GDM1 (cell line): ENCODE measurements around the gene ERC2.
"Not testable (repeated sequence)": the region's sequence is repeated elsewhere in the genome, so short reads cannot be mapped to it uniquely, and the experiment has no call there.

Experiments
- DNase-seq: peaks from one replicate; lab custom pipeline; 2025; lab: John Stamatoyannopoulos, UW

Gene ERC2

GRCh38 chr3:56060521-56061278, 407.6 kb downstream of the ERC2 start:
- DNase-seq, result no peak

DNA sequence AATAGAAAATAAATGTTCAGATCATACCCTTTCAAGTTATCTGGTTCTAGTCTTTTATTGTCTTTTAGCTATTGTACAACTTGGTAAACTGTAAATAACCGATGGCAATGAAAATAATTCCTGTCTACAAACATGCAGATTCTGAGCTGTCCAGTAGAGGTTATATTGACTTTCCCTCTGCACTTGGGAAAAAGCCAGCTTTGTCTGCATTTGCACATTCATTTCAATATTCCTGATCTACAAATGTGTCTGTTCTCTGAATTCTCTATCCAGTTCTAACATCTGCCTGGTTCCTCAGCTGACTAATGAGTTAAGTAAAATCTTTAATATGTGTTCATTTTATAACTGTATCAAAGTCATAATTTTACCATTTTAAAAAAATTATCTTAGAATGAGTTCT, 408.5 kb downstream of the ERC2 start:
- DNase-seq, result no peak

DNA sequence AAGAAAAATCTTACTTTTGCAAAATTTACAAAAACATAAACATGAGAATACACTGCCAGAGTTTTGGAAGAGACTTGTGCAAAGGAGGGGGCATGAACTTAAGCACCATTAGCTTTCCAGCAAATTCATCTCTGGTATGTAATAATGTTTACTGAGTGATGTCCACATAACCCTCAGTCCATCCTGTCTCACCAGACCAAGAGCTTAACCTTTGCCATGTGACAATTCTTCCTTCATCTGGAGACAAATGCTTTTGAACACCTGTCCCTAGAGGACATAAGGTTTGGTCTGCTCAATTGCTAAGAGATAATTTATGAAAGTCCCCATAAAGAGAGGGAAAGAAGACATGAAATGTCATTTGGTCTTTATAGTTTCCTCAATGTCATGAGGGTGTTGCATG, 412.3 kb downstream of the ERC2 start:
- DNase-seq, result no peak

DNA sequence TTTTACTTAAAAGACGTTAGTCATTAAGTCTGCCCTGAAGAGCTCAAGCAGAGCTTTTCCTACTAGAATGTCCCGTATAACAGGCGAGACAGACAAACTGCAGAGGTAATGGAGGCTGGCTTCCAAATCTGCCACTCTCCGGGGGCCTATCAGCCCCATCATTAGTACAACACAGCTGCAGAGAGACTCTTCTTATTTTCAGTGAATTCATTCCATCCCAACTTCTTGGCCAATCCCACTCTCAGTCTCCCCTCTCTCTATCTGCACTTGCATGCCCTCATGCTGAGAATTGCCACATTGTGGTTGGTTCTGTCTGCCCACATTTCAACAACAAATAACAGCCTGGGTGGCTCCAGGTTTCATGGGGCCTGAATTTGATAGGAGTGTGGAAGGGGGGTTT, 412.7 kb downstream of the ERC2 start:
- no peak for DNase-seq

- DNase-seq, result no peak
These were observed 413.4 kb downstream of the ERC2 start for GRCh38 chr3:56054844-56055243.

- no peak for DNase-seq
These were observed 414.5 kb downstream of the ERC2 start for GRCh38 chr3:56053727-56054126.

DNA sequence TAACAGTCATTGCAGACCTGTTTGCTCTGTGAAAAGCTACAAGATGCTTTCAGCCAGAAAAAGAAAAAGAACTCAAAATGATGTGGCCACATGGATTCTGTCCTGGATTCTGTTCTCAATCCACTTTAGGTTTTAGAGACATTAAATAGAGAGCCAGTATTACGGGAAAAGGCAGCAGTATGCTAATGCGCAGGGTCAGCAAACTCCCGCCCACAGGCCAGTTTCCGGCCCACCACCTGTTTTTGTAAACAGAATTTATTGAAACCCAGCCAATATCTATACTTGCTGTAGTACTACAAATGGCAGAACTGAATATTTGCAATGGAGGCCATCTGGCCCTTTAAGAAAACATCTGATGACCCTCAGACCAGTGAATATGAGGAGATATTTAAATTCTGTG, 416.1 kb downstream of the ERC2 start:
- no peak for DNase-seq

- DNase-seq, result no peak
These were observed 417.2 kb downstream of the ERC2 start for GRCh38 chr3:56051052-56051451.

DNA sequence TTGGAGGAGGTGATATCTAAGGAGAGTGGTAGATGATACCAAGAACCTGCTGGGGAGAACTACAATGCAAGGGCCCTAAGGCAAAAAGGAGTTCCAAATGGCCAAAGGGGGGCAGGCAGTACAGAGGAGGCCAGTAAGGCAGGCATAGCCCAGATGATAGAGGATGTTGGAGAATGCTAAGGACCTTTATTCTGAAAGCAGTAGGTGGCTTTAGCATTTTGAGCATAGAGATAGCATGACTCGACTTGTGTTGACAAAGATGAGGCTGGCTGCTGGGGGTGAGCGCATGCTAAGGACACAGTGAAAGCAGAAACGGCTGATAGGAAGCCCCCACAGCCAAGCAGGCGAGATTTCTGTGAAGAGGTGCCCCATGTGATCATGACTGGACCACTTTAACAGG, 419.3 kb downstream of the ERC2 start:
- DNase-seq, result no peak

DNA sequence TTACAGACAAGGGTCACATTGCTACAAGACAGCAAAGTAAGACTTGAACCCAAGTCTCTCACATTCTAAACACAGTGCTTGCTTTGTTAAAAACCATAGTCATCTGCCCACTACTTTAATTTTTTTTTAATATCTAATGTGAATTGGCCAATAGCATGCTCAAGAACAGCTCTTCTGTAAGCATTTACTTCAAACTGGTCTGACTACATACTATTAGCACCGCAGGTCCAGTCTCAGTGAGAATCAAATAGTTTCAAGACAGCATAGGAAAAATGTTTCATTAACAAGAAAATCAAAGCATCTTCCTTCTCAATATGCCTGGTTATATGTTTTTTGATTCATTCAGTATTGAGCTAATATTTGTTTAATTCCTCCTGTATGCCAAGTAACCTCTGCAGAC, 419.9 kb downstream of the ERC2 start:
- no peak for DNase-seq

GRCh38 chr3:56042326-56042951, 425.8 kb downstream of the ERC2 start:
- DNase-seq, result peak; percentile 1

- no peak for DNase-seq
These were observed 442.9 kb downstream of the ERC2 start for GRCh38 chr3:56025326-56025725.

- DNase-seq, result no peak
These were observed 444.7 kb downstream of the ERC2 start for GRCh38 chr3:56023546-56023945.

GRCh38 chr3:56022619-56023018, 445.6 kb downstream of the ERC2 start:
- DNase-seq, result no peak

GRCh38 chr3:56019490-56020146, 448.6 kb downstream of the ERC2 start:
- DNase-seq, result no peak

DNA sequence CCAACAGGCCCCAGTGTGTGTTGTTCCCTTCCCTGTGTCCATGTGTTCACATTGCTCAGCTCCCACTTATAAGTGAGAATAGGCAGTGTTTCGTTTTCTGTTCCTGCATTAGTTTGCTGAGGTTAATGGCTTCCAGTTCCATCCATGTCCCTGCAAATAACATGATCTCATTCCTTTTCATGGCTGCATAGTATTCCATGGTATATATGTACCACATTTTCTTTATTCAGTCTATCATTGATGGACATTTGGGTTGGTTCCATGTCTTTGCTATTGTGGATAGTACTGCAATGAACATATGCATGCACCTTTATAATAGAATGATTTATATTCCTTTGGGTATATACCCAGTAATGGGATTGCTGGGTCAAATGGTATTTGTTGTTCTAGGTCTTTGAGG, 452.9 kb downstream of the ERC2 start:
- DNase-seq, result not testable (repeated sequence)

DNA sequence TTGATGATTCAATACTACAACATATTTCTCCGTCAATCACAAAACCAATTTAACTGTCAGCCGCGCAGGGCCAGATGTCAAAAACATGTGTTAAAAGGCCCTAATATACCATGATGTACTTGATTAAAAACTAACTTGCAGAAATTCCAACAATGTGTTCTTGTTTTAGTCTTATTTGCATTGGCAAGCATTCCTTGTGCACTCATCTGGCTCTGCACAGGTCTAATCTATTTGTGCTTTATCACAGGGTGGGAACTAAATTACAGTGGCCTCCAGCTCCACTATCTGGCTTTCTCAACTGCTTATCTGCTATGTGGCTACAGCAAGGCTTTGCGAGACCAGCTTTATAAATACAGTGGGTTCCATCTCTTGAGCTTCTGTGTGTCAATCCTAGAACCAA, 455.5 kb downstream of the ERC2 start:
- no peak for DNase-seq

DNA sequence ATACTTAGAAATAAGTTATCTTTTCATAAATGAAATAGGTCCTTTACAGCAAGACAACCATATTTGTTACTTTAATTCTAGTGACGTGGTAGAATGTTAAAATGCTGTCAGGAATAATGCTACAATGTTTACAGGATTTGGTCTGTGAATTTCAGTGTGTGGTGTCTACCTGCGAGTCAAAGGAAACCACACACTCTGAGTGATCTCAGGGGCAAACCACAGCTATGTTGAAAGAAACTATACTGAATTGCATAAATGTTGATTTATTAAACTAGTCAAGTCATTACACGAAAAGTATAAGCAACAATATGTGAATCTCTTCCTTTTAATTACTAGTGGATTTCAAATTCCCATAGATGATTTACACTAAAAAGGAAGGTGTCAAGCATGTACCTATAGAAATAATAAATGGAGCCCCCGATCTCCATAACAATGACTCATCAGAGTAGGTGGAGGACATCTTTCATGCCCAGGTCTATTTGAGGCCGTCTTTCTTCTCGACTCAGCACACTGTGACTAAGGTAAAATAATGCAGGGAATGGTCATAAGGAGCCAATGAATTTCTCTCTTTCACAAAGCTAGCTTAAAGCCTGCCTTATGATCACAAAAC, 463.0 kb downstream of the ERC2 start:
- no peak for DNase-seq

DNA sequence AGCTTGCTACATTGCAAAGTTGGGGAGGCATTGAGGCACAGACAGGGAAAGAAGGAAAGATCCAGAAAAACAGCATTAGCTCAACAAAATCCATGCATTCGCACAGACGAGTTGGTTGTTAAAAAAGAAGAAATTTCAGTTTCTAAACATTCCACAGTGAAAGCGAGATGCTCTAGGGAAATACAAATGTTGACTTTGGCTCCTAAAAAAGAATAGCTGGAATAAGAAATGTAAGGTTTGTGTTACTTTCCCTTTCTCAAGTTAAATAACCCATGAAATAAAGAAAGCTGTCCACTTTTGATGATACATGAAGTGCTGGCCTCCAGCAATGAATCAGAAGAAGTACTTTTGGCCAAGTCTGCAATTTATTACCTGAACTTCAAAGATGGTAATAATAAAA, 465.1 kb downstream of the ERC2 start:
- no peak for DNase-seq

DNA sequence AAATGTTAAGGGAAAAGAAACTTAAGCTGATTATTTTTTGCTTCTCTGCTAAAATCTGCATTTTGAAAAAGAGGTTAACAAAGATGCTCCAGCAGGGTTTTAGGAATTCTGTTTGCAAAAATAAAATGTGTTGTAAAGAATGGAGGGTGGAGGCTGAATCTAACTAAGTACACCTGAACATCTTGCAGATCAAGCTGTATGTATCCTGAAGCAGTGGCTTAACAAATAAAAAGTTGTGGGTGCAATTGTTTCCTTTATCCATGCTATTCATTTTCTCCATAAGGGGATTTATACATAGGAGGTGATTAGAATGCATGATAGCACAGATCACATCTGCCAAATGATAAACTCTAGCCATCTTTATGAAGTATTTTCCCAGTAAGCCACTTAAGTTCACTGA, 466.3 kb downstream of the ERC2 start:
- DNase-seq, result no peak

- DNase-seq, result no peak
These were observed 466.7 kb downstream of the ERC2 start for GRCh38 chr3:56001537-56001936.

- no peak for DNase-seq
These were observed 478.9 kb downstream of the ERC2 start for GRCh38 chr3:55989366-55989765.

GRCh38 chr3:55988905-55989304, 479.4 kb downstream of the ERC2 start:
- no peak for DNase-seq
